Adipocyte (in vitro differentiated cells): Measurements from ENCODE around the gene SLC12A2.

Source experiments
- DNase-seq: peaks from one replicate; pipeline ENCODE4 v3.0.0-alpha.2; 2015; ENCODE audit warnings: low read depth
- H3K27me3 ChIP-seq: replicated peaks from 2 replicates; pipeline ENCODE4 v1.7.0; 2013; ENCODE audit warnings: mild to moderate bottlenecking, low read length, moderate library complexity; ENCODE audit not compliant: control insufficient read depth, insufficient read depth
- H3K36me3 ChIP-seq: 2 replicates; pipeline ENCODE4 v1.7.0; 2013; ENCODE audit warnings: low read length, mild to moderate bottlenecking, moderate library complexity; ENCODE audit not compliant: control insufficient read depth, insufficient read depth, severe bottlenecking
- H3K4me1 ChIP-seq: 2 replicates; pipeline ENCODE4 v1.7.0; 2013; ENCODE audit warnings: mild to moderate bottlenecking, low read length, moderate library complexity; ENCODE audit not compliant: control insufficient read depth, insufficient read depth
- H3K4me3 ChIP-seq: 2 replicates; pipeline ENCODE4 v1.7.0; 2013; ENCODE audit warnings: mild to moderate bottlenecking, low read length, moderate library complexity
- H3K9ac ChIP-seq: 2 replicates; pipeline ENCODE4 v1.7.0; 2013; ENCODE audit warnings: mild to moderate bottlenecking, low read length, moderate library complexity
- H3K9me3 ChIP-seq: 2 replicates; pipeline ENCODE4 v1.7.0; 2013; ENCODE audit warnings: mild to moderate bottlenecking, low read length, moderate library complexity; ENCODE audit not compliant: control insufficient read depth

Gene SLC12A2

GRCh38 chr5:128132499-128132898, 48.9 kb downstream of the SLC12A2 start:
- no peak overlapping the region for H3K9ac ChIP-seq
- no peaks in the 10 kb centered on the region for H3K9me3 ChIP-seq
- H3K27me3 ChIP-seq: no peaks in the 10 kb centered on the region
- H3K36me3 ChIP-seq: peaks cover 6% of the 10 kb centered on the region
- no peak for DNase-seq
- peaks cover 3% of the 10 kb centered on the region for H3K4me1 ChIP-seq
- H3K4me3 ChIP-seq: no peak overlapping the region

- Histone ChIP-seq H3K9ac (no peak overlapping the region), H3K9me3 (no peaks in the 10 kb centered on the region), H3K27me3 (no peaks in the 10 kb centered on the region), H3K36me3 (peaks cover 6% of the 10 kb centered on the region), H3K4me1 (peaks cover 3% of the 10 kb centered on the region), H3K4me3 (no peak overlapping the region)
- DNase-seq: peak; percentile 17
Measured at GRCh38 chr5:128135286-128135685, 51.7 kb downstream of the SLC12A2 start.

GRCh38 chr5:128143911-128144310, 60.3 kb downstream of the SLC12A2 start:
- Histone ChIP-seq H3K9ac (no peak overlapping the region), H3K9me3 (no peaks in the 10 kb centered on the region), H3K4me1 (peaks cover 4% of the 10 kb centered on the region), H3K27me3 (no peaks in the 10 kb centered on the region), H3K36me3 (peaks cover 6% of the 10 kb centered on the region), H3K4me3 (no peak overlapping the region)
- no peak for DNase-seq

DNA sequence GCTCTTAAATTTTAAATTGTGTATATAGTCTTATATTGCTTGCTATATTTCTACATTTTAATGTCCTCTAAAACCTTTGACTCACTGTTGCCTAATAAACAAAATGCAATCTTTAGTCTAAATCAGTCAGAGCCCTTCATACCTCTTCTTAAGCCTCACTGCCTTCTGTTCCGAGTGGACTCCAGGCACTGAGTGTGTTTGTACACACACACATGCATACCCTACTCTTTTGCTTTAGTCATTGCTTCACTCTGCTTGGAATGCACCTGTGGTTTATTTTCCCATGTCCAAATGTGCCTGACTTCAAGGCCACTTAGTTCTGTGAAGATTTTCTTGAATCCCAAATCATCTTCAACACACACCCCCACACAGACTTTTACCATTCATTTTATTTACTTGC, 60.9 kb downstream of the SLC12A2 start:
- Histone ChIP-seq H3K4me3 (no peak overlapping the region), H3K9me3 (no peaks in the 10 kb centered on the region), H3K27me3 (no peaks in the 10 kb centered on the region), H3K4me1 (peaks cover 4% of the 10 kb centered on the region), H3K36me3 (peaks cover 6% of the 10 kb centered on the region), H3K9ac (no peak overlapping the region)
- DNase-seq: peak; percentile 65

GRCh38 chr5:128146671-128147070, 63.1 kb downstream of the SLC12A2 start:
- no peaks in the 10 kb centered on the region for H3K9me3 ChIP-seq
- no peak overlapping the region for H3K9ac ChIP-seq
- no peaks in the 10 kb centered on the region for H3K27me3 ChIP-seq
- no peak for DNase-seq
- H3K4me3 ChIP-seq: no peak overlapping the region
- peaks cover 6% of the 10 kb centered on the region for H3K36me3 ChIP-seq
- peaks cover 4% of the 10 kb centered on the region for H3K4me1 ChIP-seq

- H3K4me3 ChIP-seq: no peak overlapping the region
- peak; percentile 84 for DNase-seq
- H3K9me3 ChIP-seq: no peaks in the 10 kb centered on the region
- peaks cover 6% of the 10 kb centered on the region for H3K36me3 ChIP-seq
- H3K27me3 ChIP-seq: no peaks in the 10 kb centered on the region
- H3K9ac ChIP-seq: no peak overlapping the region
- peaks cover 11% of the 10 kb centered on the region for H3K4me1 ChIP-seq
Measured at GRCh38 chr5:128154943-128155342, 71.4 kb downstream of the SLC12A2 start.

DNA sequence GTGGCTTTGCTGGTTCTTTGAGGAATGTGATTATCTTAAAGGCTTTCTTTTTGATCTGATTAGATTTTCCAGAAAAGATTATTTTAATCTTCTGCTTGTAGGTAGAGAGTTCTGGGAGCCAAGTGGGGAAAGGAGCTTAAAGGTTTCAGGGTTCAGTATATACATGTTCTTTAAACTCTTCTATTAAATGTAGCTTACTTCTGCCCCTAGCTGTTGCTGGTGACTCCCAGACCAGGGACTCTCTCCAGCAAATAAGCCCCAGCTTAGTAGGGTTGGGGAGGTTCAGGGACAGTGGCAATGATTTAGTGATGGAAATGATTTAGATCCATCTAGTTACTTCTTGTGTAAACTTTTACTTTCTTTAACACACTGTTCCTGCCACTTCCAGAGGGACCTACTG, 72.2 kb downstream of the SLC12A2 start:
- H3K27me3 ChIP-seq: no peaks in the 10 kb centered on the region
- no peak overlapping the region for H3K9ac ChIP-seq
- H3K9me3 ChIP-seq: no peaks in the 10 kb centered on the region
- peak; percentile 44 for DNase-seq
- no peak overlapping the region for H3K4me3 ChIP-seq
- peaks cover 11% of the 10 kb centered on the region for H3K4me1 ChIP-seq
- H3K36me3 ChIP-seq: peaks cover 6% of the 10 kb centered on the region

GRCh38 chr5:128156521-128156920, 73.0 kb downstream of the SLC12A2 start:
- no peak for DNase-seq
- Histone ChIP-seq H3K27me3 (no peaks in the 10 kb centered on the region), H3K9ac (no peak overlapping the region)

DNA sequence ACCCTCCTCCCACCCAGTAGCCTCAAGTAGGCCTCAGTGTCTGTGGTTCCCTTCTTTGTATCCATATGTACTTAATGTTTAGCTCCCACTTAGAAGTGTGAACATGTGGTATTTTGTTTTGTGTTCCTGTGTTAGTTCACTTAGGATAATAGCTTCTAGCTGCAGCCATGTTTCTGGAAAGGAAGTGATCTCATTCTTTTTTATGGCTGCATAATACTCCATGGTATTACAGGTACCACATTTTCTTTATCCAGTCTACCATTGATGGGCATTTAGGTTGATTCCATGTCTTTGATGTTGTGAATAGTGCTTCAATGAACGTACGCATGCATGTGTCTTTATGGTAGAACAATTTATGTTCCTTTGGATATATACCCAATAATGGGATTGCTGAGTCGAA, 74.8 kb downstream of the SLC12A2 start:
- Histone ChIP-seq H3K4me3 (no peak overlapping the region), H3K36me3 (peaks cover 6% of the 10 kb centered on the region), H3K27me3 (no peaks in the 10 kb centered on the region), H3K9ac (no peak overlapping the region), H3K9me3 (no peaks in the 10 kb centered on the region), H3K4me1 (peaks cover 11% of the 10 kb centered on the region)
- no peak for DNase-seq

More at GRCh38 chr5:128156521-128156920, 73.0 kb downstream of the SLC12A2 start:
- peaks cover 6% of the 10 kb centered on the region for H3K36me3 ChIP-seq
- H3K4me1 ChIP-seq: peaks cover 11% of the 10 kb centered on the region
- no peak overlapping the region for H3K4me3 ChIP-seq
- no peaks in the 10 kb centered on the region for H3K9me3 ChIP-seq

DNA sequence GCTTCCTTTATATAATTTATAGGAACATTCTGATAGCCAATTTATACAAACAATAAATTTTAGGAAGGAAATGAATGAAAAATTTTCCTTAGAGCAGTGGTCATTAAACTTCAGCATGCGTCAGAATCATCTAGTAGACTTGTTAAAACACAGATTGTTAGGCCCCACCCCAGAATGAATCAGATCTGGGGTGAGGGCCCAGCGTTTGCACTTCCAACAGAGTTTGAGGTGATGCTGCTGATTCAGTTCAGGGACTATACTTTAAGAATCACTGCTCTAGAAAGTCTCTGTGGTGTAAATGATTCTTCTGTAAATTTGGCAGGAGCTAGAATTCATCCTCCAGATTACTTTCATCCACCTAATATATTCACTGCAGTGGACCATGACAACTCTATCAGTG, 80.4 kb downstream of the SLC12A2 start:
- H3K4me1 ChIP-seq: no peaks in the 10 kb centered on the region
- peak; percentile 11 for DNase-seq

DNA sequence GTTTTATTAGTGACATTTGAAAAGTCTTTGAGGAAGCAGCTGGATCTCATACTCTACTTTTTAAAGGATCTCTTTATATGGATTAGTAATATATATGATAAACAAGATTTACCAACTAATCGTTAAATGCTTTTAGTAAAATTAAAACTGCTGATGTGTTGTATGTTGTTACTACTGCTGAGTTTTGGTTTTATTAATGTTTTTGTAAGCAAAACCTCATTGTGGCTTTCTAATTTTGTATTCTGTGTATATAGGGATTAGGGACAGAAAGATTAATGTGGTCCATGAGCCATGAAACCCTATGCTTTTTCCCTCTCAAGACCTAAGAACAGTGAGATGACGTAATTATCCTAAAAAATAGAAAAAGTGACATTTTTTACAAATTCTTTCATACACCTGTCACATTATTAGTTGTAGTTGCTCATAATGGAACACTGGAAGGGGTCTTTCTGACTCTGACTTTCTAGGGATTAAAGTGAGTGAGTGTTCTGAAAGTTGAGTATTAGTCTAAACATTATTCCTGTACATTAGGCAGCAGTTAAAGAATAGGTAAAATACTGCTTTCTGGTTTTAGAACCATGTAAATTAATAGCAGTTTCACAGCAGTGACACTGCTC, 85.9 kb downstream of the SLC12A2 start:
- Histone ChIP-seq H3K27me3 (no peaks in the 10 kb centered on the region), H3K4me1 (no peaks in the 10 kb centered on the region), H3K4me3 (no peak overlapping the region), H3K9me3 (no peaks in the 10 kb centered on the region), H3K36me3 (no peaks in the 10 kb centered on the region), H3K9ac (no peak overlapping the region)
- no peak for DNase-seq

More for the DNA sequence above, 80.4 kb downstream of the SLC12A2 start:
- Histone ChIP-seq H3K9me3 (no peaks in the 10 kb centered on the region), H3K36me3 (no peaks in the 10 kb centered on the region), H3K4me3 (no peak overlapping the region), H3K27me3 (no peaks in the 10 kb centered on the region), H3K9ac (no peak overlapping the region)

GRCh38 chr5:128172102-128172501, 88.5 kb downstream of the SLC12A2 start:
- Histone ChIP-seq H3K9ac (no peak overlapping the region), H3K27me3 (no peaks in the 10 kb centered on the region), H3K36me3 (no peaks in the 10 kb centered on the region), H3K9me3 (no peaks in the 10 kb centered on the region), H3K4me3 (no peak overlapping the region), H3K4me1 (no peaks in the 10 kb centered on the region)
- no peak for DNase-seq
